Measurements from ENCODE around the gene EDN2.

- TF ChIP-seq CTCF (conservative IDR thresholded peaks at IDR 0.05; ENCODE audit: low read length), result no peak
- no peak for TF ChIP-seq EZH2phosphoT487 (IDR thresholded peaks at IDR 0.05; ENCODE audit: borderline replicate concordance)
Measured at GRCh38 chr1:41431490-41432350, 52.8 kb downstream of the EDN2 start.
